Esophagus muscularis mucosa (tissue), 4 donors: ENCODE data around the gene MYO1E. TPM values are rescaled to one million over a fixed set of nuclear protein-coding genes. Genes with fewer than 3 reads are reported as not detected.

Experiments used
- DNase-seq: peaks from one replicate; pipeline ENCODE4 v3.0.0-alpha.2; 2017; ENCODE audit errors: extremely low spot score
- H3K27ac ChIP-seq, 4 donors: fragments of 200-600 bp; sonication (generic); replicated peaks in 1 of 4; 1 replicate in 3 of 4; 2 replicates in 1 of 4; pipeline ENCODE4 v1.5.1; 2016 to 2019; ENCODE audit warnings: mild to moderate bottlenecking in 1 of 4
- H3K27me3 ChIP-seq, 4 donors: fragments of 200-600 bp; sonication (generic); one replicate each; pipeline versions ENCODE4 v1.5.1 to v1.6.0; 2016 to 2019
- H3K36me3 ChIP-seq, 4 donors: fragments of 200-600 bp; sonication (generic); one replicate each; pipeline ENCODE4 v1.5.1; 2016 to 2019
- H3K4me1 ChIP-seq, 4 donors: fragments of 200-600 bp; sonication (generic); one replicate each; pipeline ENCODE4 v1.5.1; 2016 to 2019
- H3K4me3 ChIP-seq, 4 donors: fragments of 200-600 bp; sonication (generic); 1 replicate in 2 of 4; 2 replicates in 2 of 4; pipeline ENCODE4 v1.5.1; 2016 to 2019; ENCODE audit warnings: mild to moderate bottlenecking in 4 of 4, moderate library complexity in 1 of 4
- H3K9me3 ChIP-seq, 4 donors: fragments of 200-600 bp; sonication (generic); 1 replicate in 3 of 4; 2 replicates in 1 of 4; pipeline ENCODE4 v1.5.1; 2016 to 2019
- EP300 ChIP-seq: sonication (generic); formaldehyde crosslinking; IDR thresholded peaks from one replicate; pipeline ENCODE4 v1.6.1; 2017; ENCODE audit warnings: antibody characterized with exemption
- POLR2A ChIP-seq: fragments of 450-650 bp; IDR thresholded peaks from one replicate; pipeline ENCODE4 v1.6.1; 2017; ENCODE audit warnings: antibody characterized with exemption, moderate library complexity, mild to moderate bottlenecking, low read depth
- POLR2AphosphoS5 ChIP-seq, 2 donors: sonication (generic); formaldehyde crosslinking; IDR thresholded peaks; one replicate each; pipeline ENCODE4 v1.6.1; 2017; ENCODE audit warnings: antibody characterized with exemption in 2 of 2
- WGBS: methylation state at CpG from one replicate; pipeline ENCODE4 v1.1.5; 2018; 5-methylcytosine and 5-hydroxymethylcytosine counted together
- intact Hi-C: fragments of 100-400 bp; cut with DNase I; formaldehyde crosslinking; loops from one replicate; pipeline ENCODE4 v1.15.1; 2023
- total RNA-seq, 4 donors: library from RNA; depleted of rRNA; stranded (reverse); fragments of >200 nt; gene quantifications; one replicate each; pipeline versions ENCODE4 v1.1.0 to v1.2.1, GENCODE V29; 2016
- TF ChIP-seq, protein P1 (sequence below), 3 experiments: fragments of 200-600 bp in 2 of 3; fragments of 450-650 bp in 1 of 3; sonication (generic) in 2 of 3; IDR thresholded peaks; one replicate each; pipeline ENCODE4 v1.5.1; 2017 to 2019; ENCODE audit warnings: antibody characterized with exemption in 3 of 3, mild to moderate bottlenecking in 2 of 3, moderate library complexity in 1 of 3

The MYO1E gene
- total RNA-seq, 4 donors from 2014 or later = 32.7 to 39.9 (median 37.6) TPM

DNA sequence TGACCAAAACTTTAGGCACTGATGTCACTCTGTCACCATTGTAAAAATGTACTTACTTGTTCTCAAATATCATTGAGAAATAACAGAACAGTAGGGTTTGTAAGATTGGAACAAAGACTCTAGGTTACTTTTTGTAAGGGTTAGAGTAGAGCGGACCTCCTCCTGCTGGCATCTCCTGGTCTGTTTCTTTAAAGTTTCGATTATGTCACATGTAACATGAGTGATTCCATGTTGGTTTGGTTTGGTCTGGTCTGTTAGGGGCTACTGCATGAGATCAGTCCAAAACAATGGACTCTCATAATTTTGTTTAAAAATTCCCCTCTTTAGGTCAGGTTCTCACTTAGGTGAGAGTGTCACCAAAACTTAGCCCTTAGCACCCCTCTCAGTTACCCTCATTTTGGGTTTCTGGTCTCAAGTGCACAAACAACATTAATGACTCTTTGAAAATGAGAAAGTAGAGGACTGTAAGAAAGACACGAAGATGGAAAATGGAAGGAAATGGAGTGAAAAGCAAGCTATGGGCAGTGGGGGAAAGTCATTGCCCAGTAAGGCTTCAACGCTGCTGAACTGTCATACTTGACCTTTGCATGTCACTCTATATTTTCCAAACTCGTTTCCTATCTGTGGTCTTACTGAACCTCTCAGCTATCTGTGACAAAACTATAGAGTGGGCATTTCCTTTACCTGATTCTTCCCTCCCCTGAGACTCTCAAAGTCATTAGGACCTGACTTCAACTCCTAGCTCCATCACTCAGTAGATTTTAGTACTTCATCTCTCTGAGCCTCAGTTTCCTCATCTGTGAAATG lies 113.3 kb downstream of the MYO1E start:
- H3K36me3 ChIP-seq = peaks cover 6 to 35% (median 18%) of the 10 kb centered on the region in 4 donors
- TF ChIP-seq, protein P1, sequence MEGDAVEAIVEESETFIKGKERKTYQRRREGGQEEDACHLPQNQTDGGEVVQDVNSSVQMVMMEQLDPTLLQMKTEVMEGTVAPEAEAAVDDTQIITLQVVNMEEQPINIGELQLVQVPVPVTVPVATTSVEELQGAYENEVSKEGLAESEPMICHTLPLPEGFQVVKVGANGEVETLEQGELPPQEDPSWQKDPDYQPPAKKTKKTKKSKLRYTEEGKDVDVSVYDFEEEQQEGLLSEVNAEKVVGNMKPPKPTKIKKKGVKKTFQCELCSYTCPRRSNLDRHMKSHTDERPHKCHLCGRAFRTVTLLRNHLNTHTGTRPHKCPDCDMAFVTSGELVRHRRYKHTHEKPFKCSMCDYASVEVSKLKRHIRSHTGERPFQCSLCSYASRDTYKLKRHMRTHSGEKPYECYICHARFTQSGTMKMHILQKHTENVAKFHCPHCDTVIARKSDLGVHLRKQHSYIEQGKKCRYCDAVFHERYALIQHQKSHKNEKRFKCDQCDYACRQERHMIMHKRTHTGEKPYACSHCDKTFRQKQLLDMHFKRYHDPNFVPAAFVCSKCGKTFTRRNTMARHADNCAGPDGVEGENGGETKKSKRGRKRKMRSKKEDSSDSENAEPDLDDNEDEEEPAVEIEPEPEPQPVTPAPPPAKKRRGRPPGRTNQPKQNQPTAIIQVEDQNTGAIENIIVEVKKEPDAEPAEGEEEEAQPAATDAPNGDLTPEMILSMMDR (IDR thresholded peaks at IDR 0.05) = no peak
- TF ChIP-seq POLR2A (no peak), EP300 (no peak), POLR2AphosphoS5 (IDR thresholded peaks at IDR 0.05) (no peak)
- intact Hi-C loops = no loop called here
- DNase-seq = no peak
- H3K9me3 ChIP-seq = no peaks in the 10 kb centered on the region
- WGBS = 95% methylated on average over 5 of the region's 5 CpGs
- no peak overlapping the region for H3K4me3 ChIP-seq
- no peaks in the 10 kb centered on the region for H3K4me1 ChIP-seq
- H3K27me3 ChIP-seq = no peaks in the 10 kb centered on the region
- no peak overlapping the region for H3K27ac ChIP-seq

GRCh38 chr15:59258317-59258716 lies 114.4 kb downstream of the MYO1E start:
- WGBS = 71% methylated on average over 4 of the region's 4 CpGs

DNA sequence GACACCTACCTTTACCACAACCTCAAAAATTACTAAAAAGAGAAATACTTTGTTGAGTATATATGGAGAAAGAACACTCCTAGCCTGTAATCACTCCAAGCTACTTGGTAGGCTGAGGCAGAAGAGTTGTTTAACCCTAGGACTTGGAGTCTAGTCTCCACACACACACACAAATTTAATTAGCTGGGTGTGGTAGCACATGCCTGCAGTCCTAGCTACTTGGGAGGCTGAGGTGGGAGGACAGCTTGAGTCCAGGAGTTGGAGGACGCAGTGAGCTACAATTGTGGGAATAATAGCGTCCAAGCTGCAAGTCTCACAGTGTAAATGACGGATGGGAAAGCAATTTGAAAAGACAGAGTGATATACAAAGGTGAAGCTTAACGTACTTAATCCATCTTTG lies 115.5 kb downstream of the MYO1E start:
- TF ChIP-seq EP300 (no peak), POLR2AphosphoS5 (IDR thresholded peaks at IDR 0.05) (no peak), POLR2A (no peak)
- TF ChIP-seq, protein P1 (IDR thresholded peaks at IDR 0.05) = no peak
- Histone ChIP-seq H3K4me3 (no peak overlapping the region), H3K36me3 (peaks cover 6 to 31% (median 21%) of the 10 kb centered on the region in 4 donors), H3K27ac (no peak overlapping the region), H3K9me3 (no peaks in the 10 kb centered on the region), H3K4me1 (no peaks in the 10 kb centered on the region), H3K27me3 (no peaks in the 10 kb centered on the region)
- DNase-seq = no peak
- 74% methylated on average over 4 of the region's 4 CpGs for WGBS
- intact Hi-C loops = no loop called here

More at GRCh38 chr15:59258317-59258716, 114.4 kb downstream of the MYO1E start:
- H3K27me3 ChIP-seq = no peaks in the 10 kb centered on the region
- H3K27ac ChIP-seq = no peak overlapping the region
- H3K9me3 ChIP-seq = no peaks in the 10 kb centered on the region
- no peaks in the 10 kb centered on the region for H3K4me1 ChIP-seq
- no peak for DNase-seq
- intact Hi-C loops = no loop called here
- H3K4me3 ChIP-seq = no peak overlapping the region
- peaks cover 6 to 35% (median 18%) of the 10 kb centered on the region in 4 donors for H3K36me3 ChIP-seq
- no peak for TF ChIP-seq POLR2A
- TF ChIP-seq POLR2AphosphoS5 (IDR thresholded peaks at IDR 0.05) = no peak
- TF ChIP-seq, protein P1 (IDR thresholded peaks at IDR 0.05) = no peak

DNA sequence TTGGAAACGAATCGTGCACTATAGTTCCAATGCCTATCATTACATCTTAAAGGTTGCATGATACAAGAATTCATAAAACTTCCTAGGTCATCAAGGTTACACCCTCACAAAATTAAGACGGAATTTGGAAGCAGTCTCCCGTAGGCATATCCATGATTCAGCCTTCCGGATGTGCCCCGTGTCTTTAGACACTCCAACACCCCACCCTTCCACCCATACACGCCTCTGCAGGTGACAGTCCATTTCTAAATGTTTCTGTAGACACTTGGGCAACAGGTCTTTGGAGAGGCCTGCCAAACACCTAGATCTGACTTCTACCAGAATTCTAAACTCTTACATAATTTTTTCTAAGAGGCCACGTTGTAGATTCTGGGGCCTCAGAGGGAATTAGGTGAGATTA lies 116.2 kb downstream of the MYO1E start:
- no peak overlapping the region for H3K4me3 ChIP-seq
- no peak for DNase-seq
- intact Hi-C loops = no loop called here
- no peaks in the 10 kb centered on the region for H3K9me3 ChIP-seq
- peaks cover 6 to 27% (median 21%) of the 10 kb centered on the region in 4 donors for H3K36me3 ChIP-seq
- no peak overlapping the region for H3K27ac ChIP-seq
- no peaks in the 10 kb centered on the region for H3K4me1 ChIP-seq
- 82% methylated on average over 8 of the region's 8 CpGs for WGBS
- TF ChIP-seq POLR2A (no peak), POLR2AphosphoS5 (IDR thresholded peaks at IDR 0.05) (no peak), EP300 (no peak)
- TF ChIP-seq, protein P1 (IDR thresholded peaks at IDR 0.05) = no peak
- H3K27me3 ChIP-seq = no peaks in the 10 kb centered on the region
